GM12864 (cell line): ENCODE data around the gene RPL39L.

Experiments used
- DNase-seq: peaks from one replicate; pipeline ENCODE4 v3.0.0-alpha.2; 2011; ENCODE audit warnings: low read depth
- H3K4me3 ChIP-seq: 2 replicates; pipeline ENCODE4 v1.5.1; 2011; ENCODE audit warnings: mild to moderate bottlenecking, low read depth, low read length, control low read depth
- TF ChIP-seq, protein P1 (sequence below): IDR thresholded peaks from 2 replicates; pipeline ENCODE4 v1.5.1; 2011; ENCODE audit warnings: low read depth, mild to moderate bottlenecking, moderate library complexity, low read length, control low read depth, inconsistent platforms; ENCODE audit errors: missing control alignments

RPL39L gene

DNA sequence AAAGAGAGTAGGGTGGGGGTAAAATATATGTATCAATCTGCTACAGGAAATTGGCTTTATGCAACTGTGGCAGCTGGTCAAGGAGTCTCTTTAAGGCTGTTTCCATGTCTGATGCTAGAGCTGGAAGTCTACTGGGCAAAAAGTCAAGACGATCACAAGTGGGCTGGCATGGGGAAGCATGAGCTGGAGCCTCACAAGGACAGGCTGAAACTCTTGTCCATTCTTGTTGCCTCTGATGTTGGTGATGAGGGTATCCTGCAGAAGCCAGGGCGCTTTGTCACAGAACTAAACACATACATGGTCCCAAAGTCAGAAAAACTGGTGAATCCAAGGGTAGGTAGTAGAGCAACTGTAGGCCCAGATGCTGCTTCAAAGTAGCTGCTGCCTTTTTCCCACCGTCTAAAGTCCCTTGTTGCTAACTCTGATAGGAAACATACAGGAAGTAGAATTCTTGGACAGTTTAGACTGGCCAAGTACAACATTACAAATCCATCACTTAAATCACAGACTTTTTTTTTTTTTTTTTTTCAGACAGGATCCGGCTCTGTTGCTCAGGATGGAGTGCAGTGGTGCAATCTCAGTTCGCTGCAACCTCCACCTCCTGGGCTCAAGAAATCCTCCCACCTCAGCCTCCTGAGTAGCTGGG, 54.2 kb downstream of the RPL39L start:
- TF ChIP-seq, protein P1, sequence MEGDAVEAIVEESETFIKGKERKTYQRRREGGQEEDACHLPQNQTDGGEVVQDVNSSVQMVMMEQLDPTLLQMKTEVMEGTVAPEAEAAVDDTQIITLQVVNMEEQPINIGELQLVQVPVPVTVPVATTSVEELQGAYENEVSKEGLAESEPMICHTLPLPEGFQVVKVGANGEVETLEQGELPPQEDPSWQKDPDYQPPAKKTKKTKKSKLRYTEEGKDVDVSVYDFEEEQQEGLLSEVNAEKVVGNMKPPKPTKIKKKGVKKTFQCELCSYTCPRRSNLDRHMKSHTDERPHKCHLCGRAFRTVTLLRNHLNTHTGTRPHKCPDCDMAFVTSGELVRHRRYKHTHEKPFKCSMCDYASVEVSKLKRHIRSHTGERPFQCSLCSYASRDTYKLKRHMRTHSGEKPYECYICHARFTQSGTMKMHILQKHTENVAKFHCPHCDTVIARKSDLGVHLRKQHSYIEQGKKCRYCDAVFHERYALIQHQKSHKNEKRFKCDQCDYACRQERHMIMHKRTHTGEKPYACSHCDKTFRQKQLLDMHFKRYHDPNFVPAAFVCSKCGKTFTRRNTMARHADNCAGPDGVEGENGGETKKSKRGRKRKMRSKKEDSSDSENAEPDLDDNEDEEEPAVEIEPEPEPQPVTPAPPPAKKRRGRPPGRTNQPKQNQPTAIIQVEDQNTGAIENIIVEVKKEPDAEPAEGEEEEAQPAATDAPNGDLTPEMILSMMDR: no peak
- DNase-seq: no peak
- no peak overlapping the region for H3K4me3 ChIP-seq

DNA sequence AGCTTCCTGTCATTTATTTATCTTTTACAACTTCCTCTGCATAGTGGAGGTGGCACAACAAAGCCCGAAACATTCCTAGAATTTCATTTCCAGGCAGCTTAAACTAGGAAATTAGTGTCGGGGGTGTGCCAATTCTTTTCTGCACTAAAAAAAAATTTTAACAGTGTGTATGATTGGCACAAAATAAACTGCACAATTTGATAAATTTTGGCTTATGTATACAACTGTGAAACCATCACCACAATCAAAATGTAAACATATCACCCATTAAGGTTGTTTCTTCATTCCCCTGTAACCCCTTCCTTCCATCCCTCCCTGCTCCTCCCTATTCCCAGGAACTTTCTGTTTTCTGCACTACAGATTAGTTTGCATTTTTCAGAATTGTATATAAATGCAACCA, 54.7 kb downstream of the RPL39L start:
- no peak overlapping the region for H3K4me3 ChIP-seq
- TF ChIP-seq, protein P1: no peak
- DNase-seq: no peak

GRCh38 chr3:187084126-187084525, 55.2 kb downstream of the RPL39L start:
- TF ChIP-seq, protein P1: no peak
- H3K4me3 ChIP-seq: no peak overlapping the region

GRCh38 chr3:187082758-187083375, 56.4 kb downstream of the RPL39L start:
- no peak overlapping the region for H3K4me3 ChIP-seq
- DNase-seq: no peak
- TF ChIP-seq, protein P1: no peak

More at GRCh38 chr3:187084126-187084525, 55.2 kb downstream of the RPL39L start:
- no peak for DNase-seq

GRCh38 chr3:187080799-187081450, 58.4 kb downstream of the RPL39L start:
- no peak overlapping the region for H3K4me3 ChIP-seq
- TF ChIP-seq, protein P1: no peak
- no peak for DNase-seq

GRCh38 chr3:187079090-187080022, 59.9 kb downstream of the RPL39L start:
- TF ChIP-seq, protein P1: no peak
- DNase-seq: no peak
- no peak overlapping the region for H3K4me3 ChIP-seq
